ENCODE results near the gene JARID2.

GRCh38 chr6:15370733-15371671 lies 125.1 kb downstream of the JARID2 start:
- TF ChIP-seq CTCF (IDR thresholded peaks at IDR 0.05; ENCODE audit: insufficient read depth, low read depth, low read length) (no peak), EZH2 (IDR thresholded peaks at IDR 0.05; ENCODE audit: insufficient read depth, low read length) (no peak)
